Hepatocyte (in vitro differentiated cells): ENCODE results near the gene FAM83F. TPM values are rescaled to one million over a fixed set of nuclear protein-coding genes. Genes with fewer than 3 reads are reported as not detected.
A peak's percentile ranks its signal among the peaks of the same experiment; 100 is the strongest.

ENCODE experiments used
- DNase-seq: peaks from one replicate; pipeline ENCODE4 v3.0.0-alpha.2; 2016; ENCODE audit warnings: low spot score
- H2AFZ ChIP-seq: fragments of 200-600 bp; sonication (generic); 2 replicates; pipeline ENCODE4 v1.6.0; 2016; ENCODE audit warnings: antibody characterized with exemption, mild to moderate bottlenecking
- H3K27ac ChIP-seq: fragments of 200-600 bp; sonication (generic); 2 replicates; pipeline ENCODE4 v1.5.1; 2016; ENCODE audit warnings: mild to moderate bottlenecking
- H3K27me3 ChIP-seq: fragments of 200-600 bp; sonication (generic); 2 replicates; pipeline ENCODE4 v1.6.1; 2016
- H3K36me3 ChIP-seq: fragments of 200-600 bp; sonication (generic); replicated peaks from 2 replicates; pipeline ENCODE4 v1.5.1; 2016; ENCODE audit warnings: low read depth; ENCODE audit not compliant: insufficient read depth
- H3K4me1 ChIP-seq: fragments of 200-600 bp; sonication (generic); 2 replicates; pipeline ENCODE4 v1.5.1; 2016; ENCODE audit warnings: mild to moderate bottlenecking, moderate library complexity; ENCODE audit not compliant: insufficient read depth
- H3K4me2 ChIP-seq: fragments of 200-600 bp; sonication (generic); 2 replicates; pipeline ENCODE4 v1.6.0; 2016
- H3K4me3 ChIP-seq: fragments of 200-600 bp; sonication (generic); 2 replicates; pipeline ENCODE4 v1.5.1; 2016; ENCODE audit warnings: mild to moderate bottlenecking
- H3K79me2 ChIP-seq: fragments of 200-600 bp; sonication (generic); 2 replicates; pipeline ENCODE4 v1.6.0; 2017; ENCODE audit warnings: mild to moderate bottlenecking
- H3K9me2 ChIP-seq: fragments of 200-600 bp; sonication (generic); replicated peaks from 2 replicates; pipeline ENCODE4 v1.6.0; 2017; ENCODE audit warnings: mild to moderate bottlenecking; ENCODE audit not compliant: insufficient read depth
- H3K9me3 ChIP-seq: fragments of 200-600 bp; sonication (generic); 2 replicates; pipeline ENCODE4 v1.5.1; 2016; ENCODE audit warnings: low read depth, mild to moderate bottlenecking
- H4K20me1 ChIP-seq: fragments of 200-600 bp; sonication (generic); 2 replicates; pipeline ENCODE4 v1.6.0; 2016; ENCODE audit warnings: mild to moderate bottlenecking; ENCODE audit not compliant: insufficient read depth, poor library complexity, severe bottlenecking
- CTCF ChIP-seq: fragments of 200-600 bp; sonication (generic); IDR thresholded peaks from 2 replicates; pipeline ENCODE4 v1.5.1; 2016; ENCODE audit warnings: antibody characterized with exemption, mild to moderate bottlenecking; ENCODE audit not compliant: poor library complexity
- EZH2 ChIP-seq: fragments of 200-600 bp; sonication (generic); IDR thresholded peaks from 2 replicates; pipeline ENCODE4 v1.6.1; 2016; ENCODE audit warnings: antibody characterized with exemption, mild to moderate bottlenecking, borderline replicate concordance
- EZH2phosphoT487 ChIP-seq: fragments of 200-600 bp; sonication (generic); IDR thresholded peaks from one replicate; pipeline ENCODE4 v1.6.1; 2018; ENCODE audit warnings: antibody characterized with exemption, mild to moderate bottlenecking, low read depth, moderate library complexity; ENCODE audit not compliant: unreplicated experiment, severe bottlenecking
- WGBS: methylation state at CpG from one replicate; pipeline ENCODE4 v1.1.6; 2016; ENCODE audit warnings: low lambda C conversion rate; ENCODE audit errors: missing lambda C conversion rate; 5-methylcytosine and 5-hydroxymethylcytosine counted together
- polyA plus RNA-seq: library from polyadenylated mRNA; unstranded; fragments of >200 nt; fragmentation: Nextera tagmentation; extraction: Ambion mirVana; gene quantifications from 2 replicates; pipeline ENCODE4 v1.2.1, GENCODE V29; 2016
- total RNA-seq: library from RNA; depleted of rRNA; stranded (reverse); fragments of >200 nt; gene quantifications from 2 replicates; pipeline ENCODE4 v1.2.3, GENCODE V29; 2014

FAM83F gene
- total and polyA plus RNA-seq, 2 experiments from 2014 or later: 10.8 to 12.8 TPM

- Histone ChIP-seq H3K4me3 (no peak overlapping the region), H3K4me2 (no peak overlapping the region), H3K9me2 (no peaks in the 10 kb centered on the region), H4K20me1 (no peaks in the 10 kb centered on the region), H3K4me1 (peaks cover 5% of the 10 kb centered on the region), H3K36me3 (no peaks in the 10 kb centered on the region), H3K27me3 (no peaks in the 10 kb centered on the region), H2AFZ (no peak overlapping the region), H3K79me2 (no peaks in the 10 kb centered on the region), H3K27ac (no peak overlapping the region), H3K9me3 (no peaks in the 10 kb centered on the region)
- no peak for DNase-seq
- 91% methylated on average over 11 of the region's 11 CpGs for WGBS
- TF ChIP-seq CTCF: no peak
- TF ChIP-seq EZH2: no peak
- no peak for TF ChIP-seq EZH2phosphoT487
These were observed 40.6 kb downstream of the FAM83F start for GRCh38 chr22:40035351-40035750.

- Histone ChIP-seq H3K79me2 (no peaks in the 10 kb centered on the region), H3K4me2 (no peak overlapping the region), H3K27me3 (no peaks in the 10 kb centered on the region), H3K27ac (no peak overlapping the region), H3K9me2 (no peaks in the 10 kb centered on the region), H4K20me1 (no peaks in the 10 kb centered on the region), H2AFZ (no peak overlapping the region), H3K4me1 (peaks cover 8% of the 10 kb centered on the region), H3K36me3 (no peaks in the 10 kb centered on the region), H3K4me3 (no peak overlapping the region), H3K9me3 (no peaks in the 10 kb centered on the region)
- DNase-seq: no peak
- TF ChIP-seq EZH2 (no peak), CTCF (no peak), EZH2phosphoT487 (no peak)
- 83% methylated on average over 6 of the region's 6 CpGs for WGBS
These were observed 41.4 kb downstream of the FAM83F start for GRCh38 chr22:40036126-40036525.

- peak; percentile 84 for DNase-seq
- Histone ChIP-seq H3K4me1 (peaks cover 11% of the 10 kb centered on the region), H3K9me2 (no peaks in the 10 kb centered on the region), H4K20me1 (no peaks in the 10 kb centered on the region), H3K9me3 (no peaks in the 10 kb centered on the region), H3K27ac (no peak overlapping the region), H3K4me2 (no peak overlapping the region), H3K79me2 (no peaks in the 10 kb centered on the region), H3K27me3 (no peaks in the 10 kb centered on the region), H2AFZ (no peak overlapping the region), H3K36me3 (no peaks in the 10 kb centered on the region), H3K4me3 (no peak overlapping the region)
- TF ChIP-seq CTCF (peak; percentile 77), EZH2phosphoT487 (no peak)
- 35% methylated on average over 13 of the region's 13 CpGs for WGBS
These were observed 42.0 kb downstream of the FAM83F start for GRCh38 chr22:40036591-40037225.

GRCh38 chr22:40037320-40037719 lies 42.6 kb downstream of the FAM83F start:
- H3K4me3 ChIP-seq: no peak overlapping the region
- H3K27ac ChIP-seq: no peak overlapping the region
- H3K27me3 ChIP-seq: no peaks in the 10 kb centered on the region
- no peak overlapping the region for H3K4me2 ChIP-seq
- TF ChIP-seq CTCF (no peak), EZH2 (no peak), EZH2phosphoT487 (no peak)
- no peaks in the 10 kb centered on the region for H3K9me2 ChIP-seq
- no peaks in the 10 kb centered on the region for H3K79me2 ChIP-seq
- H3K9me3 ChIP-seq: no peaks in the 10 kb centered on the region
- no peaks in the 10 kb centered on the region for H4K20me1 ChIP-seq
- H3K36me3 ChIP-seq: no peaks in the 10 kb centered on the region
- 63% methylated on average over 3 of the region's 3 CpGs for WGBS
- peaks cover 11% of the 10 kb centered on the region for H3K4me1 ChIP-seq
- DNase-seq: peak; percentile 3
- H2AFZ ChIP-seq: no peak overlapping the region
